Fibroblast of skin of scalp (primary cell): Measurements from ENCODE around the gene TRPC4.
A peak's percentile ranks its signal among the peaks of the same experiment; 100 is the strongest.

Source experiments
- DNase-seq: peaks from one replicate; pipeline ENCODE4 v3.0.0-alpha.2; 2013

The TRPC4 gene

GRCh38 chr13:37716420-37717195, 153.0 kb downstream of the TRPC4 start:
- peak; percentile 36 for DNase-seq

GRCh38 chr13:37715606-37716015, 154.0 kb downstream of the TRPC4 start:
- peak; percentile 79 for DNase-seq

- no peak for DNase-seq
Observed at GRCh38 chr13:37709318-37709717, 160.3 kb downstream of the TRPC4 start.

- no peak for DNase-seq
Observed at GRCh38 chr13:37707739-37708500, 161.7 kb downstream of the TRPC4 start.

- no peak for DNase-seq
Observed at GRCh38 chr13:37706041-37706440, 163.5 kb downstream of the TRPC4 start.

GRCh38 chr13:37701972-37702371, 167.6 kb downstream of the TRPC4 start:
- DNase-seq = peak; percentile 97

GRCh38 chr13:37701306-37701705, 168.3 kb downstream of the TRPC4 start:
- no peak for DNase-seq

- DNase-seq = no peak
Observed at GRCh38 chr13:37700887-37701286, 168.7 kb downstream of the TRPC4 start.

- DNase-seq = no peak
Observed at GRCh38 chr13:37695200-37695599, 174.4 kb downstream of the TRPC4 start.

- DNase-seq = no peak
Observed at GRCh38 chr13:37690361-37690760, 179.2 kb downstream of the TRPC4 start.

GRCh38 chr13:37686501-37686900, 183.1 kb downstream of the TRPC4 start:
- no peak for DNase-seq

- no peak for DNase-seq
Observed at GRCh38 chr13:37685206-37685605, 184.4 kb downstream of the TRPC4 start.

- no peak for DNase-seq
Observed at GRCh38 chr13:37682496-37682895, 187.1 kb downstream of the TRPC4 start.

GRCh38 chr13:37681281-37682032, 188.1 kb downstream of the TRPC4 start:
- DNase-seq = peak; percentile 48

GRCh38 chr13:37680137-37680536, 189.4 kb downstream of the TRPC4 start:
- DNase-seq = no peak

GRCh38 chr13:37679043-37679442, 190.5 kb downstream of the TRPC4 start:
- DNase-seq = no peak

- no peak for DNase-seq
Observed at GRCh38 chr13:37669845-37670244, 199.7 kb downstream of the TRPC4 start.

GRCh38 chr13:37667702-37668101, 201.9 kb downstream of the TRPC4 start:
- DNase-seq = peak; percentile 43

- peak; percentile 30 for DNase-seq
Observed at GRCh38 chr13:37666036-37666435, 203.5 kb downstream of the TRPC4 start.

GRCh38 chr13:37665420-37665819, 204.2 kb downstream of the TRPC4 start:
- no peak for DNase-seq

- no peak for DNase-seq
Observed at GRCh38 chr13:37663724-37664123, 205.8 kb downstream of the TRPC4 start.

- DNase-seq = no peak
Observed at GRCh38 chr13:37662624-37663023, 206.9 kb downstream of the TRPC4 start.

- peak; percentile 27 for DNase-seq
Observed at GRCh38 chr13:37657956-37658355, 211.6 kb downstream of the TRPC4 start.
